T-helper 1 cell treated with Interleukin-12 subunit alpha and Interleukin-12 subunit beta and Interleukin-4 antibody, amounts not matched to agents 30 ng/mL and 1 ng/mL, for 36 hours (primary cell): ENCODE results near the gene WDR48. TPM values are rescaled to one million over a fixed set of nuclear protein-coding genes. Genes with fewer than 3 reads are reported as not detected.

Experiments used
- intact Hi-C: fragments of 100-400 bp; cut with micrococcal nuclease; formaldehyde crosslinking; loops from one replicate; pipeline ENCODE4 v1.15.1; 2024
- total RNA-seq: library from RNA; stranded (reverse); gene quantifications from 2 replicates; pipeline ENCODE4 v1.2.3, GENCODE V29; 2022

Gene WDR48
- total RNA-seq, 1 donor from 2014 or later, result 46.4 TPM

DNA sequence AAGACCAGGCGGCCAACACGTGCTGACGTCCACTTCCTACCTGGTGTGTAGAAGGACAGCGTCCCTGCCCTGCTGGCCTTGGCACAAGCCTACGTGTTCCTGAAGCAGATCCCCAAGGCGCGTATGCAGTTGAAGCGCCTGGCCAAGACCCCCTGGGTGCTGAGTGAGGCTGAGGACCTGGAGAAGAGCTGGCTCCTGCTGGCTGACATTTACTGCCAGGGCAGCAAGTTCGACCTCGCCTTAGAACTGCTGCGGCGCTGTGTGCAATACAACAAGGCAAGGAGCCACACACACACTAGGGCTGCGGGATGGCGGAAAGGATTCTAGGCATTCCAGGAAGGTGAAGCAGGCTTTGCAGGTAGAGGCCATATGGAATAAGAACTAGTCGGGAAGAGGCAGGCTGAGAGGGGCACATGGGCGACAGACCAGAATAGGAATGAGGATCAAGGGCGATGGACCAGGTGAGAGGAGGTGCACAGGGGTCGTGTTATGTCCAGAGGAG lies 85.7 kb downstream of the WDR48 start:
- intact Hi-C loops, result no loop called here

DNA sequence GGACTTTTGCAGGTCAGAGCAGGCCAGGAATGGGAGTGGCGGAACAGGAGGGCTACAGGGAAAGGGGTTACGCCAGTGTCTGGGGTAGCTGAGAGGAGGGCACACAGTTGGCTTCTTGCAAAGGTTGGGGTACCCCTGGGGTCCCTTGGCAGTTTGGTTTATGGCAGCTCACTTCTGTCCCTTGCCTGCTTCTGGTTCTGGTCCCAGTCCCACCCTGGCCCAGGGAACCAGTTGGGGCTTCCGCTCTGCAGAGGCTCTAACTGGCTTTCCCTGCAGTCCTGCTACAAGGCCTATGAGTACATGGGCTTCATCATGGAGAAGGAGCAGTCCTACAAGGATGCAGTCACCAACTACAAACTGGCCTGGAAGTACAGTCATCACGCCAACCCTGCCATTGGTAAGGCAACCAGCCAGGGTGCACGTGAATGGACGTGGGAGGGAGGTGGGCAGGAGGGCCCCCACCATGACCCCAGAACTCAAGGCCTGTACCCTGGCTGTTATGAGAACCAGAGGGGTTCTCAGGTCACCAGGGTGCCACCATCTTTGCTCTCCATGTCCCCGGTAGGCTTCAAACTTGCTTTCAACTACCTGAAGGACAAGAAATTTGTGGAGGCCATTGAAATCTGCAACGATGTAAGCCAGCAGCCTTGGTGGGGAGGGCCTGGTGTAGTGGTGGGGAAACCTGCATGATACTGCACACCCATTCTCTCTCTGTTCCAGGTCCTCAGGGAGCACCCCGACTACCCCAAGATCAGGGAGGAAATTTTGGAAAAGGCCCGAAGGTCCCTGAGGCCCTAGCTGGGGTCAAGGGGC lies 86.4 kb downstream of the WDR48 start:
- intact Hi-C loops, result no loop called here

DNA sequence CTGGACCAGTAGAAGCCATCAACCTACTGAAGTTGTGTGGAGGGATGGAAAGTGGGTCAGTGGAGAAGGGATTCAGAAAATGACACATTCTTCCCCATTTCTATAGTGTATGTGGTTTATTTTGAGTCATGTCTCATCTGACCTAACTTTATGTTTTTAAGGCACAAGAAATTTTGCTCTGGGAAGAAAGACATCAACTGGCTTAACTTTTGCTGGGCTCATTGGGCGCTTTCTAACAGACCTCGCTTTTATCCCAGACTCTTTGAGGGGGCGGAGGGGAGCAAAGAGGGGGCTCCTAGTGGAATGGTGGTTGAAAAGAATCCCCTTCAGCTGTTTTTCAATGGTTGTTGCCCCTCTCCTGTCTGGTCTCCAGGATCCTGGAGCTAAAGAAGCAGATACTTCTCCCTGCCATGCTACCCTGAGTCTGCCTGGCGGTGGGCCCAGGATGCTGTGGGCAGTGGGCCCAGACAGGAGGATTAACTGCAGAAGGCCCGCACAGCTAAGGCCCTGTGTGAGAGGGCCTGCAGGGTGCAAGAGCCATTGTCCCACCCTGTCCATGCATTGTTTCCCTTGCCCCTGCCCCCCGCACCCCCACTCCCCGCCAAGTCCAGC lies 87.1 kb downstream of the WDR48 start:
- intact Hi-C loops, result no loop called here

GRCh38 chr3:39139442-39139841 lies 87.6 kb downstream of the WDR48 start:
- intact Hi-C loops, result no loop called here

DNA sequence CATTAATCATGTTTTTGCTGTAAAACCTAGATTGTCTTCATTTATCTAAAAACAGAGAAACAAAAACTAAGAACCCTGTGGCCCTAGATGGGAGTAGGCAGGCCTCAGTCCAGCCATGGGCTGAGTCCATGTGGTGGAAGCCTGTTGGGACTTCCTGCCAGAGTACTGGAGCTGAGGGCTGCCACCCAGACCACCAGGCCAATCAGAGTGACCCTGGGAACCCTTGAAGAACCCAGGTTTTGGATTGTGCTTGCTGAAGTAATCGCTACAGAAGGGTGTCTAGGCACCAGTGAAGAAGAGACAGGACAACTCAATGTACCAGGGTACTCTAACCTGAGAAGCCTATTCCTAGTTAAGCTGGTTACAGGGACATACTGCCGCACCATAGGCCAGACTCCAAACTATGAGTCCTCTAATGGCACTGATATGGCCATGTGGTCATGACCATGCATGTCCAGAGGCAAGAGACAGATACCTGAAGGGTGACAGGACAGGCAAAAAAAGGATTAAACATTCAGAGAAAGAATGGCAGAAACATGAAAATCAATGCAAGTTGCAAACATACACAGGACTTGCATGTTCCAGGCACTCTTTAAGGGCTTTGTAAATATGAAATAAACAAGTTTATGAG lies 88.6 kb downstream of the WDR48 start:
- intact Hi-C loops, result no loop called here

- intact Hi-C loops, result no loop called here
Observed at GRCh38 chr3:39141171-39141995, 89.6 kb downstream of the WDR48 start.

DNA sequence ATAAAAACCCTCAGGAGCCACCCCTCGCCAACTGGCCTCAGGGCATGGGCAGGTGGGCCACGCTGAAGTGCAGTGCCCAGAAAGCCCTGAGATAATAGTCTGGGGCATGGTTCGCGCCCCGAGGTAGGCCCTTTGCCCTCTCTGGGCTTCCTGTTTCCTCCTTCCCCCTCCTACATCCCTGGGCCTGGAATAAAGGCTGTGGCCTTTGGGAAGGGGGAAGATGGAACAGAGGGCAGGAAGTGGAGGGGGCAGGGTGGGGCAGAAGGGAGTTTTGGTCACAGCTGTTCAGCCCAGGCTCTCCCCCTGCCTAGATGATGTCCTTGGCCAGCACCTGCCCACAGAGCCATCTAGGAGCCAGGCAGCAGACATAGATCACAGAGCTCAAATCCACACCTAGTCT lies 90.3 kb downstream of the WDR48 start:
- intact Hi-C loops, result no loop called here

DNA sequence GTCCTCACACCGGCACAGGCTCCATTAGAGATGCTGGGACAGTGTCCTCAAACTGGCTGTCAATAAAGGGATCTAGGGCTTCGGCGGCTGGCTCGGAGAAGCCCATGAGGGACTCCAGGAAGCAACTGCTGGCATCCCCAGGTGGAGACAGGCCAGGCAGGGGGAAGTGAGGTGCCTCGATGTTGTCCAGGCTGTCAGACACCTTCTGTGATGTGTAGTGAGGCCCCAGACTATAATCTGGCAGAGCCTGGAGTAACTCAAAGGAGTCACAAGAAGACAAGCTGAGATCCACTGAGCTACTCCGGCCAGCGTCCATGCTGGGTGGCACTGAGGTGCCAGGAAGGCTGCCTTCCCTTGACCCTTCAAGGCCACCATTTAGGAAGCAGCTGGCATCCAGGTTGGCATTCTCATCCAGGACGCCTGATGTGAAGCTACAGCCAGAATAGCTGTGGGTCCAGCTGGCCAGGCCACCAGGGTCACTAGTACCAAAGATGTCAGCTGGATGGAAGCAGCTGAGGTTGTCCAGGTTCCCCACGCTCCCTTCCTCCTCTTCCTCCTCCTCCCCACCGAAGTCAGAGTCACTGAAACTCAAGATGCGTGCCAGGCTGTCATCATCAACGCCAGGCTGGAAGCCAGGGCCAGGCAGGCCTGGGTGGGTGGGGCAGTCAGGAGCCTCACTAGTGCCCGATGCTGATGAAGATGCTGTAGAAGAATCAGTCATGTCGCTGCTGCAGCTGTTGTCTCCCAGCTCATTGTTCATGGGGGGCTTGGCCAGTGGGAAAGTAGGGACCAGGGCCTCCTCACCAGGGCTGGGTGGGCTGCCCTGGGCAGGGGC lies 91.5 kb downstream of the WDR48 start:
- intact Hi-C loops, result no loop called here

- intact Hi-C loops, result no loop called here
Observed at GRCh38 chr3:39144095-39144747, 92.4 kb downstream of the WDR48 start.

GRCh38 chr3:39144748-39145380 lies 93.0 kb downstream of the WDR48 start:
- intact Hi-C loops, result no loop called here

DNA sequence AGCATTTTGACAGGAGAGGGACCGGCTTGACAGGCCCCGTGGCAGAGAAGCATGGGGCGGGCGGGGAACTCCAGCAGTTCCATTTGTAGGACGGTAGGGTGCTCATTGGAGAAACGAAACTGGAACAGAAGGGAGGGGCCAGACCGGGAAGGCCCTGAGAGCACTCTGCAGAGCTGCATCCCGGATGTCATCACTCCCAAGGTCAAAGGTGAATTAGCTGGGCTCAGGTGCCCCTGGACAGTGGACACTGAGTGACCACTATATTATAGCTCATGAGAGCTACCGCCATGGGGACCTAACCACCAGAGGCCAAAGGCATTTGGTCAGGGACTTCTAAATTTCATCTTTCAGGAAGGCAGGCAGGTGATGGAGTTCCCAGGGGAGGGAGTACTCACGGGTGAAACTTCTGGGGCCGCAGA lies 94.3 kb downstream of the WDR48 start:
- intact Hi-C loops, result no loop called here

Other genes with a start within 250 kb of the WDR48 start
- not detected in 2 replicates for gene SCN10A, start 235.8 kb upstream of the WDR48 start, total RNA-seq
- 0.07 and 0.12 TPM in 2 replicates for gene SCN11A, start 72 bp upstream of the WDR48 start, total RNA-seq
- 46.4 and 49.0 TPM in 2 replicates for gene GORASP1, start 55.6 kb downstream of the WDR48 start, total RNA-seq
- 5.1 and 6.1 TPM in 2 replicates for gene TTC21A, start 55.7 kb downstream of the WDR48 start, total RNA-seq
- 22.0 and 23.4 TPM in 2 replicates for gene CSRNP1, start 101.6 kb downstream of the WDR48 start, total RNA-seq
- gene XIRP1, start 140.6 kb downstream of the WDR48 start, total RNA-seq, result 0.12 and 0.25 TPM in 2 replicates
- 8.5 and 12.4 TPM in 2 replicates for gene CX3CR1, start 228.0 kb downstream of the WDR48 start, total RNA-seq